KBM-7 (cell line): ENCODE measurements around the gene PPRC1.
"Not testable (repeated sequence)": the region's sequence is repeated elsewhere in the genome, so short reads cannot be mapped to it uniquely, and the experiment has no call there.

ENCODE experiments used
- DNase-seq: peaks from one replicate; pipeline ENCODE4 v3.0.0-alpha.2; 2015
- in situ Hi-C: fragments of 300-500 bp; cut with MboI; formaldehyde crosslinking; loops from 2 replicates; pipeline ENCODE4 v1.14.3; 2020; ENCODE audit warnings: low sequenced_read_pairs, low pct_unique_long_range_greater_than_20kb, mixed read lengths

The PPRC1 gene

DNA sequence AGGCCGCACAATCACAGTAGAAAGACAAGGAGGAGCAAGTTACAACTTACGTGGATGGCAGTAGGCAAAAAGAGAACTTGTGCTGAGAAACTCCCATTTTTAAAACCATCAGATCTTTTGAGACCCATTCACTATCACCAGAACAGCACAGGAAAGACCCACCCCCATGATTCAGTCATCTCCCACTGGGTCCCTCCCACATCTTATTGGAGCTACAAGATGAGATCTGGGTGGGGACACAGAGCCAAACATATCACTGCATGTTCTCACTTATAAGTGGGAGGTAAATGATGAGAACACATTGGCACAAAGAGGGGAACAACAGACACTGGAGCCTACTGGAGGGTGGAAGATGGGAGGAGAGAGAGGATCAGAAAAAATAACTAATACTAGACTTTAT is 51.8 kb downstream of the PPRC1 start:
- in situ Hi-C loops: no loop called here

DNA sequence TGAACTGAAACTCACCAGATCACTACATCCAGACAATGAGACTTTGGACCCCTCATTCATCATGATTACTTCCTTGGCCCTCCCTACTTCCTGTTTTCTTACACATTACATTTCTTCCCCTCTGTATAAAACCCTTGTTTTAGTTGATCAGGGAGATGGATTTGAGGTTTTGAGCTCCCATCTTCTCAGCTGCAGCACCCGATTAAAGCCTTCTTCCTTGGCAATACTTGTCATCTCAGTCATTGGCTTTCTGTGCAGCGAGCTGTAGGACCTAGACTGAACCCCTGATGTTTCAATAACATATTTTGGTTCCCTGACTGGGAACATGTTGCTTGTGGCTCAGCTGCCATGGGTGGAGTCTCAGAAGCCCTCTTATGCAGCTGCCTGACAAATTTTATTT is 52.4 kb downstream of the PPRC1 start:
- in situ Hi-C loops: no loop called here
- no peak for DNase-seq

More for the DNA sequence above, 51.8 kb downstream of the PPRC1 start:
- DNase-seq: no peak

DNA sequence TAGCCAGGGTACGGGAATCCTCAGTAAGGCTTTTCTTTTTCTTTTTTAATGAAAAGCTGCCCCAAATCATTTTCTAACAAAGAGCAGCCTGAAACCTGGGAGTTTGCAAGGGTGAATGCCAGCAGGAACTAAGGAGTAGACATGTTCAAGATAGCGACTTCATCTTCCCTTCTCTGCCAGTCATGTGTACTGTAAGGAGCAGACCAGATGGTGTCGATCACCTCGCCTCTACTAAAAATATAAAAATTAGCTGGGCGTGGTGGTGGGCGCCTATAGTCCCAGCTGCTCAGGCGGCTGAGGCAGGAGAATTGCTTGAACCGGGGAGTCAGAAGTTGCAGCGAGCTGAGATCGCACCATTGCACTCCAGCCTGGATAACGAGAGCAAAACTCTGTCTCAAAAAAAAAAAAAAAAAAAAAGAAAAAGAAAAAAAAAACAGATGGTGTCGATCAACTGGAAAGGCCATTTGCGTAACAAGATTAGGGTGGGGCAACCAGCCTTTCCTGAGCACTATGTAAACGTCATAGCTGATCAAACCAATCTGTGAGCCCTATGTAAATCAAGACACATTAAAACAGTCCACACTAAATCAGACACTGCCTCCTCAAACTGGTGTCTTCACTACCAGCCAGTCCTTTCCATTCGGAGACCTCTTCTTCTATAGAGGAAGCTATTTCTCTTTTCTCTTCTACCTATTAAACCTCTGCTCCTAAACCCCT is 53.1 kb downstream of the PPRC1 start:
- in situ Hi-C loops: no loop called here
- DNase-seq: no peak

DNA sequence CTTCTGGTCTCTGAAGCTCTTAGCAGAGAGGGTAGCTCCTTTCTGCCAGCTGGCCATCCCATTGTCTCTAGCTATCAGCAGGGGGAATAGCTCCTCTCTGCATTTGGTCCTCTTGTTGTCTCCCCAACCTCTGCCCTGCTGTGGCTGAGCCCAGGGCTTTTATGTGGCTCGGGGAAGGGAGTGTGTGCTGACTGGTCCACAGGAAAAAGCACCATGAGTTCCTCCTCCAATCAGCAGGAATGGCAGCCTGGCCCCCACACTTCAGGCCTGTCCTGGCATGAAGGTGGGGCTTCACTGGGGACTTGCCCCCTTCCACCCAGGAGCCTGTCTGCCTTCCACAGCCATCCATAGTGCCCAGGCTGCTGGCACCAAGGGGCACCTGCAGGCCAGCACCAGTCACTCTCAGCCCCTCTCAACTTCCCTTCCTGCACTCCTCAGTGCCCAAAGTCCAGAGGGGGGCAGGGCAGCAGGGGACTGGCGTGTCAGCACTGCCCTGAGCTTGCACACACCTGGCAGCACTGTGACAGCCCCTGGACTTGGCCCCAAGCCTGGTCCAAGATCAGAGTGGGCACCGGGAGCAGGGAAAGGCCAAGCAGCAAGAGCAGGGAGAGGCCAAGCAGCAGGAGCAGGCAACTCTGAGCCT is 55.6 kb downstream of the PPRC1 start:
- in situ Hi-C loops: no loop called here
- DNase-seq: no peak

DNA sequence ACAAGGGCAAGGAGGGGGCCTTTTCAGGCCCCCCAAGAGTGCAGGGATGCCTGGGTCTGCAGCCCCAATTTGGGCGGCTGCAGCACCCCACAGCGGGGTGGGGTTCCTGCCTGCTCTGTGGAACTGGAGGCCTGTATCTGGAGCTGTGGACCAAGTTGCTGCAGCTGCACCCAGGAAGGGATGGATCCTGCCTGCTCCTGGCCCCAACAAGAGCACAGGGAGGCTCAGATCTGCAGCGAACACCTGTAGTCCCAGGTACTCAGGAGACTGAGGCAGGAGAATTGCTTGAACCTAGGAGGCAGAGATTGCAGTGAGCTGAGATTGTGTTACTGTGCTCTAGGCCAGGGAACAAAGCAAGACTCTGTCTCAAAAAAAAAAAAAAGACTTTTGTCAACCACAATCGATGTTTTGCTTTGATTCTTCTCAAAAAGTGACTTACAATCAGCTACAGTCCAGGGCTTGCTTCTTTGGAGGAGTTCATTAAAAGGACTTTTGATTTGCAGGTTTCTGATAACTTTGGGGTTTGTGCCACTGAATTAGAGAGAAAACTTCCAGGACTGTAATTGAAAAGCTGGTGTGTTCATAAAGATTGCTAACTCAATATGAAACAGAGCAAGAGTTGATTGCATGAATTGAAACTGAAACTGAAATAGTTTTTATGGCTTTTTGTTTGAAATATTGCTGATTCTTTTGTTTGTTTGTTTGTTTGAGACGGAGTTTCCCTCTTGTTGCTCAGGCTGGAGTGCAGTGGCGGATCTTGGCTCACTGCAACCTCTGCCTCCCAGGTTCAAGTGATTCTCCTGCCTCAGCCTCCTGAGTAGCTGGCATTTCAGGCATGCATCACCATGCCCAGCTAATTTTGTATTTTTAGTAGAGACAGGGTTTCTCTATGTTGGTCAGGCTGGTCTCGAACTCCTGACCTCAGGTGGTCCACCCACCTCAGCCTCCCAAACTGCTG is 56.4 kb downstream of the PPRC1 start:
- in situ Hi-C loops, DNase-seq: not testable (repeated sequence)

DNA sequence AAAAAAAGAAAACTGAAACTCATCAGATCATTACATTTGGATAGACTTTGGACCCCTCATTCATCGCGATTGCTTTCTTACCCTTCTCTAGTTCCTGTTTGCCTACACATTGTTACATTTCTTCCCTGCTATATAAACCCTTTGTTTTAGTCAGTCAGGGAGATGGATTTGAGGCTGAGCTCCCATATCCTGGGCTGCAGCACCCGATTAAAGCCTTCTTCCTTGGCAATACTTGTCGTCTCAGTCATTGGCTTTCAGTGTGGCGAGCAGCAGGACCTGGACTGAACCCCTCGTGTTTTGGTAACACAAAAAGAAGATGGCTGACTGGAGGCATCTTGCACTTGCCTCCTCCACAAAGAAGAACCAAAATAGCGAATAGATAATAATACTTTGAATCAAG is 59.1 kb downstream of the PPRC1 start:
- in situ Hi-C loops: no loop called here
- DNase-seq: no peak

DNA sequence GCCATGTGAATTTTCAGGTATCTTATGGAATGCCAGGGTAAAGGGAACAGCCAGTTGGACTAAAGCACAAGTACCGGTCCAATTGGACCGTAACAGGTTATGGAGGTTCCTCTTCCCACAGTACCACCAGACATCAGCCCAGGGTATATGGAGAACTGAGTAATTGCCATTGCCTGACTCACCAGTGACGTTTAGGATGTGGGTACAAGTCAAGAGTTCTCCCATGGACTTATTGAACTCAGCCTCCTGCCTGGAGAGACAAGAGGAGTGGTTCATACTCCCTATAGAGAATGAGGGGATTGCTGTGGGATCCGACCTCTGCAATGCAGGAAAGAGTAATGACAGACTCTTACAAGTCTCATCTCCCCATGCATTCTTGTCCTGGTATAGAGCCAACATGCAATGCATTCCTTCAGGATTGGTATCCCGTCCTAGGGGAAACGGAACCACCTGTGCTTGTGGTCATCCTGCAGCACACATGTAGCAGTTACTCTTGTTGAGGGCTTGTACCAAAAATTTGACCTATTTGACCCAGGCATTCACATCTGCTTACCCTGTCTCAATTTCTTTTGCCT is 62.5 kb downstream of the PPRC1 start:
- DNase-seq: no peak
- in situ Hi-C loops: no loop called here

DNA sequence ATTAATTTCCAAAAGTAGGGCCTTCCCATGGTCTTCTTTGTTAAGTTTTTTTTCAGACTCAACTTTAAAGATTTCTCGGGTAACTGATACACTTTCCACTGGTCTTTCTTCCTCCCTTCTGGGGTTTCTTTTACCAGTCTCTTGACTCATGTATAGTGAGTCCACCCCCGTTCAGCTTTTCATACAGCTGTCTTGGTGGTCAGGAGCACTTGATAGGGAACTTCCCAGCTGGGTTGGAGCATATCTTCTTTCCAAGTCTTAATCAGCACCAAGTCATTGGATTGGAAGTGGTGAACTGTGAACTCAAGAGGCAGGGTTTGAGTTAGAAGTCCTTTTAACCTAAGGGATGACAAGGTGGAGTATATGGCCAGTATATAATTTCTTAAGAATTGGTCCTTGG is 64.1 kb downstream of the PPRC1 start:
- in situ Hi-C loops: no loop called here

DNA sequence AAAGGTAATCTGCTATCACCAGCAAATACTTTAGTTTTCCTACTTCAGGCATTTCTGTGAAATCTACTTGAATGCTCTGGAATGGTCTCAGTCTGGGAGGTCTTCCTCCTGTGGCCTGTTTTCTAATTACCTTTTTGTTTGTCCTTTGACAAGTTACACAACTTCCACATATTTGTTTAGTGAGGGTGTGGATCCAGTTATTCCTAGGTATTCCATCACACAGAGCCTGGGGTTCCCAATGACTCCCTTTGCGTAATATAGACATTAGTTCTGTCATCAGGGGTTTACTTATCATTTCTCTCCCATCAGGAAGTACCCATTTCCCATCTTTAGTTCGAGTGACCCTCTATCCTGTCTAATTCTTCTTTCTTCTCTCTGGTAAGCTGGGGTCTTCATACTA is 65.2 kb downstream of the PPRC1 start:
- in situ Hi-C loops: no loop called here
- no peak for DNase-seq

More for the DNA sequence above, 64.1 kb downstream of the PPRC1 start:
- no peak for DNase-seq
